Effector memory CD8-positive, alpha-beta T cell (primary cell): Measurements from ENCODE around the gene MAP1LC3A.

Experiments
- ATAC-seq: fragments of 150-1000 bp; cut with Tn5 transposase; replicated peaks from 2 replicates; pipeline ENCODE4 v1.10.0; 2021; ENCODE audit warnings: mild to moderate bottlenecking, moderate library complexity
- DNase-seq, 3 experiments: peaks; one replicate each; pipeline ENCODE4 v3.0.0; 2021
- H3K27ac Mint-ChIP-seq, 2 donors: one replicate each; pipeline ENCODE4 v1.8.0; 2022; ENCODE audit warnings: mild to moderate bottlenecking in 2 of 2, mixed read lengths in 2 of 2, moderate library complexity in 2 of 2
- H3K27me3 Mint-ChIP-seq, 2 donors: one replicate each; pipeline ENCODE4 v1.8.0; 2022; ENCODE audit warnings: mixed read lengths in 2 of 2
- H3K36me3 Mint-ChIP-seq: one replicate; pipeline ENCODE4 v1.8.0; 2022; ENCODE audit warnings: mild to moderate bottlenecking, moderate library complexity, mixed read lengths; ENCODE audit not compliant: insufficient read depth
- H3K4me1 Mint-ChIP-seq, 2 donors: one replicate each; pipeline ENCODE4 v1.8.0; 2022; ENCODE audit warnings: low read depth in 2 of 2, mixed read lengths in 2 of 2
- H3K4me3 Mint-ChIP-seq, 2 donors: one replicate each; pipeline ENCODE4 v1.8.0; 2022; ENCODE audit warnings: mild to moderate bottlenecking in 2 of 2, mixed read lengths in 2 of 2, moderate library complexity in 2 of 2
- H3K9me3 Mint-ChIP-seq, 2 donors: one replicate each; pipeline ENCODE4 v1.8.0; 2022; ENCODE audit warnings: mixed read lengths in 2 of 2

MAP1LC3A gene

DNA sequence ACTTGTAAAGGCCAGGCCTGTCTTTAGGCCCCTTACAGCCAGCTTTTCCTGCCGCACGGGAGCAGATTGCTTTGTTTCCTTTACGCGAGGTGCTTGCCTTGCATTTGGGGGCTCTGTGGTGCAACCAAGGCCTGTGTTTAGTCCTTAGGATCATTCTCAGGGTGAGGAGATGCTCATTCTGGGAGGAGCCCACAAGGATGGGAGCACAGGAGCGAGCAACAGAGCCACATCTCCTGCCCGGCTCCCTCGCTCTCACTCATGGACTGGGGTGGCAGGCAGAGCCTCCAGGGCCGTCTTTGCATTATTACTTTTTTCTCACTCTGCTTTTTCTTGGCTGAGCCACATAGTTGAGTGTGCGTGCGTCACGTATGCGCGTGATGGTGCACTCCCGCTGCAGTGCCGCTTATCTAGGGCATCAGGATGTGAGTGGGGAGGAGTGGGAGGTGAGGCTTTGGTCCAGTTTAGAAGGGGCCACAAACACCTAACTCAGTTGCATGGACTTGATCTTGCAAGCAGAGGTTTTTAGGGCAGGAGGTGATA is 23.1 kb upstream of the MAP1LC3A start:
- Mint-ChIP-seq H3K9me3 (no peaks in the 10 kb centered on the region), H3K4me1 (peaks cover 14 to 22% of the 10 kb centered on the region in 2 donors), H3K27me3 (no peaks in the 10 kb centered on the region), H3K4me3 (no peak overlapping the region), H3K27ac (peak overlapping the region in 1 of 2 donors; percentile 65), H3K36me3 (peaks cover 54% of the 10 kb centered on the region)
- DNase-seq (no peak), ATAC-seq (no peak)

DNA sequence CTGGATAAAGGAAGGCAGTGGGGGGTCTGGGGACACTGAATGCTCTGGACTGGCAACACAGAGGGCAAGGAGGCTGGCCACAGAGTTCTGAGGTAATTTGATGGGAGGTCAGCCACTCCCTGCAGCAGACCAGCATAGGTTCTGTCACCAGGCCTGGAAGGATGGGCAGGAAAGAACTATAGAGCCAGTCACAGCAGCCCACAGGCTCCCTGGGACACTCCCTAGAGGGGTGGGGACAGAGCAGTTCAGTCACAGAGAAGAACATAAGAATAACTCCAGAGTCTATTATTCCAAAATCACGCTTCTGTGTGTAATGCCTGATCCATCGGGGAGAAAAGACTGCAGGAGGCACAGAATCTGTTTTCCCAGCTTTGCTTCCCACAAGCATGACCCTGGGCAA is 22.7 kb upstream of the MAP1LC3A start:
- no peak overlapping the region for H3K4me3 Mint-ChIP-seq
- DNase-seq = no peak
- ATAC-seq = no peak
- H3K9me3 Mint-ChIP-seq = no peaks in the 10 kb centered on the region
- H3K4me1 Mint-ChIP-seq = peaks cover 15 to 24% of the 10 kb centered on the region in 2 donors
- H3K27me3 Mint-ChIP-seq = no peaks in the 10 kb centered on the region
- H3K36me3 Mint-ChIP-seq = peaks cover 58% of the 10 kb centered on the region
- H3K27ac Mint-ChIP-seq = peak overlapping the region in 1 of 2 donors; percentile 65

DNA sequence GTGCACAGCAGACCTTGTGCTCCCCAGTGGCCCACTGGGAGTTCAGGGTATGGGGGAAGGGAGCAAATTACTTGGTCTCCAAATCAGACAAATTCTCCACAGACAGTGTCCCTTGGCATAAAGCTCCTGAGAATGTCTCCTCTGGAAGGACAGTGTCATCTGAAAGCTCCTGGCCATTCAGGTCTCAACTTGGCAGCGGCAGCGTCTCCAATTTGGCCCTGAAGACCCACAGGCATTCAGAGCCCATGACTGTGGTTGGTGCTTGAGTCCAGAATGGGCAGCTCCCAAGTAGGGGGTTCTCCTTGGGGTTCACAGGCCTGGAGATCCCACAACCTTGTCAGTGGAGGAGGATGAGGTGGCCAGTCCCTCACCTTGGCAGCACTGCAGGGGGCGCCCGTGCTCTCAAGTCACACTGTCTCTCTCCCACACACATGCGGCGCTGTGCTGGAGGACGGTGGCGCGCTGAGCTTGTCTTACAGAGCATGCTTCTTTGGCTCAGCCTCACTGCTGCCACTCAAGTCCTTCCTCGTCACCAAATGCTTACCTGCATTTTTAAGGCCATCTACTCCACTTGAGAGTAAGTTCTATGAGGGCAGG is 21.6 kb upstream of the MAP1LC3A start:
- Mint-ChIP-seq H3K4me3 (no peak overlapping the region), H3K4me1 (peaks cover 18 to 23% of the 10 kb centered on the region in 2 donors), H3K36me3 (peaks cover 66% of the 10 kb centered on the region), H3K27me3 (no peaks in the 10 kb centered on the region), H3K9me3 (no peaks in the 10 kb centered on the region), H3K27ac (no peak overlapping the region)
- DNase-seq = peak; percentile 11 to 30 (median 21)
- ATAC-seq = peak; percentile 31

DNA sequence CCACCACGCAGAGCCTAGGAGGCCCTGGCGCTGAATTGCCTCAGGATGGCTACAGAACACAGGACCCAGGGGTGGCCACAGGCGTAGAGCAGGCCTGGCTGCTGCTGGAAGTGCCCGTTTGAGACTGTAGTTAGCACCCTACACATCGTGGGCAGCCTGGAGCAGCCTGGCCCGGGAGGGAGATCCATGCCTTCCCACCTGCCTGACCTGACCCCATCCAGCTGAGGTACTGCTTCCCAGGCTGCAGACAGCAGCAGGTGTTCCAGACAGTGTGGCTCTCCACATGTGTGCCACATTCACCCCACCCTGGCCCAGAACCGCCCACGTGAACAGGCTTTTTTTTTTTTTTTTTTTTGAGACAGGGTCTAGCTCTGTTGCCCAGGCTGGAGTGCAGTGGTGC is 20.9 kb upstream of the MAP1LC3A start:
- ATAC-seq = no peak
- H3K36me3 Mint-ChIP-seq = peaks cover 66% of the 10 kb centered on the region
- no peak for DNase-seq
- H3K27me3 Mint-ChIP-seq = no peaks in the 10 kb centered on the region
- no peak overlapping the region for H3K27ac Mint-ChIP-seq
- H3K9me3 Mint-ChIP-seq = no peaks in the 10 kb centered on the region
- no peak overlapping the region for H3K4me3 Mint-ChIP-seq
- peaks cover 20 to 22% of the 10 kb centered on the region in 2 donors for H3K4me1 Mint-ChIP-seq

DNA sequence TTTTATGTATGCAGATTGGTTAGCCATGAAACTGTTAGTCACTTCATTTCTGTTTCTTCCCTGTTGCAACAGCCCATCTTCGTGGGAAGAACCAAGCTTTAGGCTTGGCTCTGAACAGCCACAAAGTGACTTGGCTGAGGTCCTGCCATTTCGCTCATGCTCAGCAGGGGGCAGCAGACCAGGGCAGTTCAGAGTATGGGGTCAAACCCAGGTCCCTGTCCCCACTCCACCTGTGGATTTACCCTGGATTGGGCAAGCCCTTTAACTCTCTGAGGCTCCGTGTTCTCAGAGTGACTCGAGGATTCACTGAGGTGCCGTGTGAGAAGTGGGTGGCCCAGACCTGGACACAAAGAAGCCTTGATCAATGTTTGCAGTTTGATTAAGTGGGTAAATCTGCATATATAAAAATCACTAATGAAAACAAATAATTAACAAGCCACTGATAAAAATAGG is 19.8 kb upstream of the MAP1LC3A start:
- ATAC-seq = peak; percentile 51
- Mint-ChIP-seq H3K27ac (peak overlapping the region; percentile 56 to 57), H3K4me3 (no peak overlapping the region), H3K36me3 (peaks cover 62% of the 10 kb centered on the region), H3K27me3 (no peaks in the 10 kb centered on the region), H3K4me1 (peaks cover 21 to 22% of the 10 kb centered on the region in 2 donors), H3K9me3 (no peaks in the 10 kb centered on the region)
- DNase-seq = peak; percentile 39 to 53 (median 44)

DNA sequence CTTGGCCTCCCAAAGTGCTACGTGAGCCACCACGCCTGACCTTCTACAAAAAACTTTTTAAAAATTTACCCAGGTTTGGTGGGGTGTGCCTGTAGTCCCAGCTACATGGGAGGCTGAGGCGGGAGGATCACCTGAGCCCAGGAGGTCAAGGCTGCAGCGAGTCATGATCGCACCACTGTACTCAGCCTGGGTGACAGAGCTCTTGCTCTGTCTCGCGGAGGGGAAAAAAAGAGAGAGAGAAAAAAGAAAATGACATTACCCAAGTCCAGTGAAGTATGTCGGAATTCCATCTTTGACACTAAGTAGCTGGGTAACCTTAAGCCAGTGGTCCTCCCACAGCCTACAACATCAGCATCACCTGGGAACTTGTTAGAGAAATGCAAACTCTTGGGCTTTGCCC is 18.8 kb upstream of the MAP1LC3A start:
- Mint-ChIP-seq H3K27me3 (no peaks in the 10 kb centered on the region), H3K27ac (peak overlapping the region in 1 of 2 donors; percentile 56), H3K36me3 (peaks cover 56% of the 10 kb centered on the region), H3K4me3 (no peak overlapping the region), H3K9me3 (no peaks in the 10 kb centered on the region), H3K4me1 (peaks cover 19 to 22% of the 10 kb centered on the region in 2 donors)
- no peak for DNase-seq
- ATAC-seq = no peak

DNA sequence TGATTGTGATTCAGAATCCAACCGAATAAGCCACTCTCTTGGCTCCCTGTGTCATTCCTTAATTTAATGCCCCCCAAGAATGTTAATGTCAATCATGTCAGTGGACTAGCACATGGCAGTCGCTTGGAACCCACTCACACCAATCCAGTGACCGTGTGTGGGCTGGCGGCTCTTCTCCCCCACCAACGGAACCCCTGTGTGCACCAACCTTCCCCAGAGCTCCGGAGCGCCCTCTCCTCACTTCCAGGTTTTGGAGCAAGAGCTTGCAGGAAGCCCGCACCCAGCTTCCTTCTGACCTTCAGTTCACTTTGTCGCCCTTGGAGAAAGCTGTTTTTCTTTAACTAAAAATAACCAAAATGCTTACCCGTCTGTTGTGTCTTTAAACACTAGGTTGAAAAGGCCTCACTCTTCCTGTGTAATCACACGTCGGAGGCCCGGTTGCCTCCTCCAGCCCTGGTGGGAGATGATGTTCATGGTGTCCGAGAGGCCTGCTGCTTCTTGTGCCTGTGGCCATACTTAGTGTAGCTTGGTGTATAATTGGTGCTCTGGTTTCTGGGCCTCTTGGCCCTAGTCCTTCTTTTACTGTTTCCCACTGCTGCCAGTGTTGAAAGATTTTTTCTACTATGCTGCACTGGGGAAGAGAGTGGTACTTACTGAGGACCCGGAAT is 17.8 kb upstream of the MAP1LC3A start:
- Mint-ChIP-seq H3K36me3 (peaks cover 46% of the 10 kb centered on the region), H3K27ac (peak overlapping the region; percentile 76 to 95), H3K27me3 (no peaks in the 10 kb centered on the region), H3K4me1 (peaks cover 16 to 22% of the 10 kb centered on the region in 2 donors), H3K4me3 (peak overlapping the region; percentile 34 to 72), H3K9me3 (no peaks in the 10 kb centered on the region)
- peak in 1 of 3 experiments; percentile 14 for DNase-seq
- ATAC-seq = no peak

DNA sequence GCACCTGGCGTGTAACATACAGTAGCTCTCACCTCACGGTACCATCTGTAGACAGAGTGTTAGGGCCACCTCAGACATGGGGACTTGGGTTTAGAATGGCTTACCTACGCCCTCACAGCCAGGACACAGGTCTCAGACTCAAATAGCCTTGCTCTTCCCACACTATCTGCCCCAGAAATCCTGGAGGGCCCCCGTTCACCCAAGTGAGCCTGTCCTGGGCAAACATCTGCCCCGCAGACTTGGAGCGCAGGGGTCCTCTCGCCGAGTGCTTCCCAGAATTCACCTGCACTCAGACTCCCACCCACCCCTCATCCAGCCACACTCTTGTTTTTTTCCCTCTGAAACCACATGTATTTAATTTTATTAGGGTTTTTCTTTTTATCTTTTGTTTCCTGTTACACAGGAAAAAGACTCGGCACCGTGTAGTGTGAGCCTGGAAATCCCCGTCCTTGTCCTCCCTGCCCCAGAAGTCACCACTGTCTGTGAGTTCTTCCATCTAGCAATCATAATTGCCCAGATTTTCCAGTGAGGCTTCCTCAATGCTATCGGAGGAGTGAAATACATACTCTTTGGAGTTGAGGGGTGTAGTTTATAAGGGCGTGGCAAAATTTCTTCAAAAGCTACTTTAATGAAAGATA is 17.1 kb upstream of the MAP1LC3A start:
- Mint-ChIP-seq H3K27me3 (no peaks in the 10 kb centered on the region), H3K9me3 (no peaks in the 10 kb centered on the region), H3K4me1 (peaks cover 14 to 22% of the 10 kb centered on the region in 2 donors), H3K27ac (peak overlapping the region; percentile 76 to 95), H3K36me3 (peaks cover 44% of the 10 kb centered on the region), H3K4me3 (peak overlapping the region; percentile 53 to 72)
- DNase-seq (peak in 1 of 3 experiments; percentile 20), ATAC-seq (peak; percentile 80)

DNA sequence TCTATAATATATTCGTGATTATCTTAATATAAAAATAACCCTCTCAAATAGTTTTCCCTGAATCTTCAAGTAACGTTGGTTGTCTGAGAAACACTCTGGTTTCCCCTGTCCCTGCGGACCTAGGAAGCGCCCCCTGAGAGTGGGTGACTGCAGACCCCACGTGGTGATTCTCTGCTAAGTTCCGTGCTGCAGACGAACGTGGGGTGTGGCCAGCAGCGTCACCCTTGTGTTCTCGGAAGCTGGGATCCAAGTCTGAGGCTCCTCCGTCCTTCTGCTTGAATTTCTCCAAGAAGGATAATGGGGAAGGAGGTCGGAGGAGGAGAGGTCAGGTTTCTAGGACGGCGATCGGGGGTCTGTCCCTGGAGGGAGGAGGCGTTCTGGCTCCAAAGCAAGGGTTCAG is 16.6 kb upstream of the MAP1LC3A start:
- Mint-ChIP-seq H3K4me1 (peaks cover 14 to 22% of the 10 kb centered on the region in 2 donors), H3K9me3 (no peaks in the 10 kb centered on the region), H3K27me3 (no peaks in the 10 kb centered on the region), H3K4me3 (peak overlapping the region in 1 of 2 donors; percentile 72), H3K36me3 (peaks cover 39% of the 10 kb centered on the region), H3K27ac (peak overlapping the region; percentile 76 to 95)
- no peak for ATAC-seq
- no peak for DNase-seq

DNA sequence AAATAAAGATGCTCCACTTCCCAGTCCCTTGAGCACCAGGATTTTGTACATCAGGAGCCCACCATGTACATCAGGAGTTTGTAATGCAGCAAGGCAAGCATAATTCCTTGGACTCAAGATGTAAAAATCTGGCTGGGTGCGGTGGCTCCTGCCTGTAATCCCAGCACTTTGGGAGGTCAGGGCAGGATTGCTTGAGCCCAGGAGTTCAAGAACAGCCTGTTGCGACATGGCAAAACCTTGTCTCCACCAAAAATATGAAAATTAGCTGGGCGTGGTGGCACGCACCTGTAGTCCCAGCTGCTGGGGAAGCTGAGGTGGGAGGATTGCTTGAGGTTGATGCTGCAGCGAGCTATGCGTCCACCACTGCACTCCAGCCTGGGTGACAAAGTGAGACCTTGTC is 16.1 kb upstream of the MAP1LC3A start:
- no peak for DNase-seq
- no peak overlapping the region for H3K27ac Mint-ChIP-seq
- ATAC-seq = no peak
- H3K4me3 Mint-ChIP-seq = no peak overlapping the region
- peaks cover 34% of the 10 kb centered on the region for H3K36me3 Mint-ChIP-seq
- peaks cover 14 to 22% of the 10 kb centered on the region in 2 donors for H3K4me1 Mint-ChIP-seq
- no peaks in the 10 kb centered on the region for H3K9me3 Mint-ChIP-seq
- no peaks in the 10 kb centered on the region for H3K27me3 Mint-ChIP-seq

DNA sequence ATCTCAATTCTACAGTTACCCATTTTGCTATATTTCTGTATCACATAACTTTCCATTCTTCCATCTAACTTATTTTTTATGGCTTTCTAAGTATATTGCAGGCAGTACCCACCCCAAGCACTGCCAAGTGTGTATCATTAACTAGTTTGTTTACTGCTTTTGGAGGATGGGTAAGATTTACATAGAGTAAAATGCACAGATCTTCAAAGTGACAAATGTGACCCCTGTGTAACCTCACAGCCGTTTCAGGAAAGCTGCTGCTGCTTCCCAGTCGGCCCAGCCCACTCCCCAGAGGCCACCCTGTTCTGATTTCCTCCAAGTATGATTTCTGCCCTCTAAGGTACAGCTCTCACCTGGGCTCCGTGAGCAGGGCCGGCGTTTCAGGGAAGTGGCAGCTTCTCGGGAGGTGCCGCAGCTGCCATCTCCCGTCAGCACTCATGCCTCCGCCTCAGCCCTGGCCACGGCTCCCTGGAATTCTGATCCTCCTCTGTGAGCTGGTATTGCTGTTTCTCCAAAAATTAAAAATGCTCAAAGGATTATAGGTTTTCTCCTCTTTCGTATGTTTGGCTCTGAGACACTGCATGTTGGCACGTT is 15.0 kb upstream of the MAP1LC3A start:
- peaks cover 14 to 19% of the 10 kb centered on the region in 2 donors for H3K4me1 Mint-ChIP-seq
- peak overlapping the region; percentile 19 to 66 for H3K27ac Mint-ChIP-seq
- no peak overlapping the region for H3K4me3 Mint-ChIP-seq
- no peaks in the 10 kb centered on the region for H3K27me3 Mint-ChIP-seq
- DNase-seq (no peak), ATAC-seq (no peak)
- H3K9me3 Mint-ChIP-seq = no peaks in the 10 kb centered on the region
- H3K36me3 Mint-ChIP-seq = peaks cover 26% of the 10 kb centered on the region

DNA sequence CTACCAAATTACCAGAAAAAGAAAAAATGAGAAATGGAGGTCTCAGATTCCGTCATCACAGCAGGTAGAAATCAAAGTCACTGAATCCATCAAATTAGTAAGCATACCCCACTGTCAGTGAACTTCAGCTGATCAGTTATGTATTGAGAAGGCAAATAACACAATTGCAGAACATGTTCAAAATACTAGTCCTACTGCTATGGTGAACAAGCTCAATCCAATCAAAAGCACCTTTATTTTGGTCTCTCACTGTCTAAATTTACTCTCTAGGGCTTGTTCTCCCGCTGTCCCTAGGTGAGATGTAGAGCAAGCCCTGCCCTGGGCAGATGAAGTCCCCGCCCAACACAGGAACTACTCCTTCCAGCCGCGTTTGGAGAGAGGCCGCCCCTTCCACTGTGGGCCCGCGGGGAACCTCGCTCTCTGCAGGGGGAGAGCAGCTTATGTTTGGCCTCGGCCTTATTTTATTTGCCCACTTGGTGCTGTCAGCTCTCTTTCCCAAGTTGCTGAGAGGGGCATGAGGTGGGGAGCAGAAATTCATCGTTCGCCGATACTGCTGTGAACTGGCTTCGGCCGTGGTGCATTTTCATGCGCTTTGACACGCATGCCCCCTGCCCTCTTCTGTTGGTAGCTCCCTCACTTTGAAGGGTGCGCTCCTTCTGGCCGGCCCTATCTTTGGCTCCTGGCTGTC is 14.3 kb upstream of the MAP1LC3A start:
- H3K27ac Mint-ChIP-seq = peak overlapping the region; percentile 19 to 66

DNA sequence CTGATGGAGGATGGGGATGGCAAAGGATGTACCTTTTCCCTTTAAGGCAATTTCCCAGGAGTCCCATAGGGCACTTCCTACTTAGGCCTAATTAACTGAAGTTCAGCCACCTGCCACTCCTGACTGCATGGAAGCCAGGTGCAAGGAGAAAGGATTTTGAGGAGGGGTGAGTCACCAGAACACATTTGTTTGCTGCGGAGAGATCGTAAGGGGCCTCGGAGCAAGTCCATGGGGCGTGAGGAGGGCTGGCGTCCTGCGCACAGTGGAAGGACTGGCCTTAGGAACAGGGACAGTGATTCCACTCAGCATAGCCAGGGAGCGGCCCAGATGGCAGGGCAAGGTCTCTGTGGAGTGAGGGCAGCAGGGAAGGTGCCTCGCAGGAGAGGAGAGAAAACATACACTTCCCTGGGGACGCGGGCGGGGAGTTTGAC is 11.8 kb upstream of the MAP1LC3A start:
- H3K27me3 Mint-ChIP-seq = no peaks in the 10 kb centered on the region
- DNase-seq = no peak
- no peak for ATAC-seq
- H3K36me3 Mint-ChIP-seq = peaks cover 8% of the 10 kb centered on the region
- peaks cover under 1 to 2% of the 10 kb centered on the region in 2 donors for H3K4me1 Mint-ChIP-seq
- H3K4me3 Mint-ChIP-seq = no peak overlapping the region
- no peaks in the 10 kb centered on the region for H3K9me3 Mint-ChIP-seq
- peak overlapping the region in 1 of 2 donors; percentile 60 for H3K27ac Mint-ChIP-seq

More for the DNA sequence above, 14.3 kb upstream of the MAP1LC3A start:
- no peaks in the 10 kb centered on the region for H3K9me3 Mint-ChIP-seq
- no peak overlapping the region for H3K4me3 Mint-ChIP-seq
- H3K27me3 Mint-ChIP-seq = no peaks in the 10 kb centered on the region
- ATAC-seq = no peak
- peaks cover 14 to 16% of the 10 kb centered on the region in 2 donors for H3K4me1 Mint-ChIP-seq
- no peak for DNase-seq
- H3K36me3 Mint-ChIP-seq = peaks cover 26% of the 10 kb centered on the region
